Spinal cord (tissue), 10 donors: ENCODE results near the gene ROM1. TPM values are rescaled to one million over a fixed set of nuclear protein-coding genes. Genes with fewer than 3 reads are reported as not detected.
"Not testable (repeated sequence)": the region's sequence is repeated elsewhere in the genome, so short reads cannot be mapped to it uniquely, and the experiment has no call there.

Experiments
- DNase-seq, 6 donors: peaks; one replicate each; pipeline versions ENCODE4 v3.0.0 to v3.0.0-alpha.2; 2013 to 2015; ENCODE audit warnings: low spot score in 6 of 6, low read depth in 4 of 6
- H3K27ac ChIP-seq: one replicate; pipeline ENCODE4 v1.5.1; 2013; ENCODE audit warnings: low read depth, low read length, control low read depth
- H3K27me3 ChIP-seq: one replicate; pipeline ENCODE4 v1.6.1; 2013; ENCODE audit warnings: low read length; ENCODE audit not compliant: control insufficient read depth, insufficient read depth
- H3K36me3 ChIP-seq: one replicate; pipeline ENCODE4 v1.6.1; 2013; ENCODE audit warnings: low read length; ENCODE audit not compliant: control insufficient read depth, insufficient read depth
- H3K4me1 ChIP-seq: one replicate; pipeline ENCODE4 v1.6.1; 2013; ENCODE audit warnings: low read length; ENCODE audit not compliant: control insufficient read depth, insufficient read depth
- H3K4me3 ChIP-seq: one replicate; pipeline ENCODE4 v1.5.1; 2013; ENCODE audit warnings: low read depth, low read length, control low read depth
- H3K9me3 ChIP-seq: one replicate; pipeline ENCODE4 v1.6.1; 2013; ENCODE audit warnings: low read length; ENCODE audit not compliant: control insufficient read depth, insufficient read depth
- WGBS: methylation state at CpG from one replicate; pipeline ENCODE4 v1.1.5; 2013; ENCODE audit warnings: missing lambda C conversion rate; ENCODE audit not compliant: insufficient coverage; 5-methylcytosine and 5-hydroxymethylcytosine counted together
- polyA plus RNA-seq, 2 donors: library from polyadenylated mRNA; unstranded; fragments of 120-200 nt; gene quantifications; one replicate each; pipeline ENCODE4 v1.2.1, GENCODE V29; 2013; ENCODE audit not compliant: insufficient read length in 2 of 2
- total RNA-seq, 2 donors: library from RNA; depleted of rRNA in 1 of 2; stranded (reverse); fragments of 120-200 nt in 1 of 2; fragments of >200 nt in 1 of 2; gene quantifications; one replicate each; pipeline versions ENCODE4 v1.2.3 to v1.2.4, GENCODE V29; 2013 to 2014
- donor health status: healthy.

The ROM1 gene
- total and polyA plus RNA-seq, 4 donors = 4.8 to 11.9 (median 9.9) TPM

GRCh38 chr11:62581735-62582134, 31.3 kb upstream of the ROM1 start:
- not testable (repeated sequence) for DNase-seq, H3K9me3 ChIP-seq, H3K27me3 ChIP-seq, H3K4me1 ChIP-seq, H3K27ac ChIP-seq, H3K4me3 ChIP-seq
- WGBS = 100% methylated on average over 3 of the region's 4 CpGs
- peaks cover 82% of the 10 kb centered on the region for H3K36me3 ChIP-seq

GRCh38 chr11:62585356-62585755, 27.7 kb upstream of the ROM1 start:
- 100% methylated on average over 4 of the region's 7 CpGs for WGBS
- H3K27me3 ChIP-seq, H3K4me3 ChIP-seq, H3K9me3 ChIP-seq, H3K27ac ChIP-seq, DNase-seq, H3K4me1 ChIP-seq: not testable (repeated sequence)
- H3K36me3 ChIP-seq = peaks cover 67% of the 10 kb centered on the region

- no peak overlapping the region for H3K27ac ChIP-seq
- H3K4me3 ChIP-seq = no peak overlapping the region
- WGBS = 82% methylated on average over 14 of the region's 18 CpGs
- peaks cover 32% of the 10 kb centered on the region for H3K4me1 ChIP-seq
- DNase-seq = peak in 1 of 6 donors; percentile 14
- no peaks in the 10 kb centered on the region for H3K27me3 ChIP-seq
- peaks cover 53% of the 10 kb centered on the region for H3K36me3 ChIP-seq
- no peaks in the 10 kb centered on the region for H3K9me3 ChIP-seq
These were observed 24.0 kb upstream of the ROM1 start for GRCh38 chr11:62588966-62589637.

- Histone ChIP-seq H3K36me3 (peaks cover 54% of the 10 kb centered on the region), H3K4me3 (peak within 1 kb of the TSS; percentile 97), H3K27me3 (no peaks in the 10 kb centered on the region), H3K9me3 (no peaks in the 10 kb centered on the region), H3K27ac (peak within 1 kb of the TSS; percentile 98), H3K4me1 (peaks cover 33% of the 10 kb centered on the region)
- WGBS = under 1% methylated on average over 58 of the region's 58 CpGs
- DNase-seq = peak; percentile 97 to 100 (median 99)
These were observed 21.5 kb upstream of the ROM1 start, which contains the start of gene TUT1 for GRCh38 chr11:62591448-62592145. TUT1 (minus strand) TSS chr11:62591523; CDS start chr11:62591485, 38 bp downstream.

GRCh38 chr11:62592146-62592815, 20.8 kb upstream of the ROM1 start:
- peak overlapping the region; percentile 97 for H3K4me3 ChIP-seq
- WGBS = 4% methylated on average over 14 of the region's 17 CpGs
- no peaks in the 10 kb centered on the region for H3K9me3 ChIP-seq
- H3K4me1 ChIP-seq = peaks cover 33% of the 10 kb centered on the region
- peak overlapping the region; percentile 98 for H3K27ac ChIP-seq
- H3K36me3 ChIP-seq = peaks cover 54% of the 10 kb centered on the region
- DNase-seq = no peak
- no peaks in the 10 kb centered on the region for H3K27me3 ChIP-seq

GRCh38 chr11:62592989-62593421, 20.1 kb upstream of the ROM1 start:
- H3K4me3 ChIP-seq = no peak overlapping the region
- no peaks in the 10 kb centered on the region for H3K27me3 ChIP-seq
- H3K4me1 ChIP-seq = peaks cover 33% of the 10 kb centered on the region
- no peaks in the 10 kb centered on the region for H3K9me3 ChIP-seq
- peak overlapping the region; percentile 98 for H3K27ac ChIP-seq
- WGBS = 42% methylated on average over 5 of the region's 8 CpGs
- peak in 2 of 6 donors; percentile 4 to 60 for DNase-seq
- H3K36me3 ChIP-seq = peaks cover 59% of the 10 kb centered on the region

- H3K27ac ChIP-seq = peak overlapping the region; percentile 11
- peak in 2 of 6 donors; percentile 64 to 83 for DNase-seq
- 71% methylated on average over 9 of the region's 13 CpGs for WGBS
- no peaks in the 10 kb centered on the region for H3K9me3 ChIP-seq
- no peak overlapping the region for H3K4me3 ChIP-seq
- H3K36me3 ChIP-seq = peaks cover 58% of the 10 kb centered on the region
- peaks cover 33% of the 10 kb centered on the region for H3K4me1 ChIP-seq
- H3K27me3 ChIP-seq = no peaks in the 10 kb centered on the region
These were observed 19.5 kb upstream of the ROM1 start for GRCh38 chr11:62593434-62594044.

GRCh38 chr11:62595124-62595523, 17.9 kb upstream of the ROM1 start:
- Histone ChIP-seq H3K27me3 (no peaks in the 10 kb centered on the region), H3K27ac (no peak overlapping the region), H3K4me1 (peaks cover 45% of the 10 kb centered on the region), H3K36me3 (peaks cover 60% of the 10 kb centered on the region), H3K4me3 (no peak overlapping the region), H3K9me3 (no peaks in the 10 kb centered on the region)
- WGBS = 90% methylated on average over 7 of the region's 8 CpGs
- DNase-seq = no peak

- 72% methylated on average over 3 of the region's 7 CpGs for WGBS
- Histone ChIP-seq H3K4me1 (peaks cover 29% of the 10 kb centered on the region), H3K27me3 (no peaks in the 10 kb centered on the region), H3K27ac (peak overlapping the region; percentile 41), H3K36me3 (peaks cover 48% of the 10 kb centered on the region), H3K4me3 (peak overlapping the region; percentile 70), H3K9me3 (no peaks in the 10 kb centered on the region)
- peak in 3 of 6 donors; percentile 70 to 96 (median 93) for DNase-seq
These were observed 13.9 kb upstream of the ROM1 start for GRCh38 chr11:62599069-62599696.
